GM12878 (cell line): ENCODE results near the gene CAMTA2. TPM values are rescaled to one million over a fixed set of nuclear protein-coding genes. Genes with fewer than 3 reads are reported as not detected.
A peak's percentile ranks its signal among the peaks of the same experiment; 100 is the strongest.

Source experiments
- ATAC-seq: fragments of 200-7000 bp; cut with Tn5 transposase; 3 replicates; pipeline ENCODE4 v1.9.1; 2020; ENCODE audit warnings: mild to moderate bottlenecking, moderate library complexity
- BruUV-seq: library from RNA; stranded (reverse); fragments of 400-500 nt; replicated peaks from 2 replicates; lab custom pipeline; 2021; lab: Mats Ljungman, UMichigan
- CTCF ChIA-PET: fragments of 300-600 bp; sonication (Branson Sonifier 250); formaldehyde crosslinking; extraction: SDS; loops from one replicate; lab custom pipeline; 2021; ENCODE audit warnings: inconsistent platforms; lab: Yijun Ruan, JAX
- POLR2A ChIA-PET: fragments of 350-600 bp; formaldehyde crosslinking; extraction: SDS; loops from one replicate; lab custom pipeline; 2021; ENCODE audit warnings: inconsistent platforms; lab: Charles Lee
- RAD21 ChIA-PET: fragments of 300-600 bp; sonication (Branson Sonifier 250); formaldehyde crosslinking; loops from one replicate; lab custom pipeline; 2023; ENCODE audit warnings: antibody characterized with exemption; ENCODE audit not compliant: unreplicated experiment; lab: Charles Lee
- SMC1A ChIA-PET: fragments of 300-600 bp; sonication (Branson Sonifier 250); formaldehyde crosslinking; loops from one replicate; lab custom pipeline; 2023; ENCODE audit not compliant: unreplicated experiment, uncharacterized antibody; lab: Charles Lee
- DNase-seq: peaks from one replicate; pipeline ENCODE4 v3.0.0-alpha.2; 2011; ENCODE audit warnings: low read depth, low spot score
- FAIRE-seq: peaks from 3 replicates; lab custom pipeline; 2011; peaks lifted over from hg19 to GRCh38; lab: Jason Lieb, UNC
- H2AFZ ChIP-seq: 2 replicates; pipeline ENCODE4 v1.6.0; 2011; ENCODE audit warnings: low read depth, low read length, control low read depth; ENCODE audit not compliant: control insufficient read depth
- H3K27ac ChIP-seq: 2 replicates; pipeline ENCODE4 v1.5.1; 2011; ENCODE audit warnings: control low read depth; ENCODE audit not compliant: control insufficient read depth, insufficient read depth
- H3K27me3 ChIP-seq, 2 experiments: replicated peaks in 1 of 2; 2 replicates each; pipeline versions ENCODE4 v1.6.0 to v1.6.1; 2011; ENCODE audit warnings: low read length in 1 of 2; ENCODE audit not compliant: control insufficient read depth in 2 of 2, insufficient read depth in 2 of 2
- H3K36me3 ChIP-seq, 2 experiments: 2 replicates each; pipeline ENCODE4 v1.5.1; 2011; ENCODE audit warnings: low read length in 1 of 2; ENCODE audit not compliant: control insufficient read depth in 2 of 2, insufficient read depth in 2 of 2
- H3K4me1 ChIP-seq: 2 replicates; pipeline ENCODE4 v1.6.1; 2011; ENCODE audit warnings: mild to moderate bottlenecking, low read length, moderate library complexity, mixed read lengths; ENCODE audit not compliant: control insufficient read depth, insufficient read depth
- H3K4me2 ChIP-seq: 2 replicates; pipeline ENCODE4 v1.6.0; 2011; ENCODE audit warnings: control low read depth; ENCODE audit not compliant: control insufficient read depth, insufficient read depth
- H3K4me3 ChIP-seq: fragments of 200-600 bp; sonication (generic); 2 replicates; pipeline ENCODE4 v1.5.1; 2016
- H3K79me2 ChIP-seq: 2 replicates; pipeline ENCODE4 v1.6.0; 2011; ENCODE audit warnings: low read length; ENCODE audit not compliant: control insufficient read depth, insufficient read depth
- H3K9ac ChIP-seq: 2 replicates; pipeline ENCODE4 v1.8.0; 2011; ENCODE audit warnings: low read length, control low read depth, mixed read lengths; ENCODE audit not compliant: control insufficient read depth, insufficient read depth
- H3K9me3 ChIP-seq: replicated peaks from 3 replicates; pipeline ENCODE4 v1.5.1; 2011; ENCODE audit warnings: mild to moderate bottlenecking, low read length; ENCODE audit not compliant: control insufficient read depth, insufficient read depth
- H4K20me1 ChIP-seq: 2 replicates; pipeline ENCODE4 v1.6.0; 2011; ENCODE audit not compliant: control insufficient read depth, insufficient read depth
- BMI1 ChIP-seq: fragments of 450-650 bp; IDR thresholded peaks from 2 replicates; pipeline ENCODE4 v1.6.1; 2016; ENCODE audit warnings: mild to moderate bottlenecking, moderate library complexity, borderline replicate concordance
- FOXM1 ChIP-seq: IDR thresholded peaks from 2 replicates; pipeline ENCODE4 v1.6.1; 2012; ENCODE audit warnings: low read depth, mild to moderate bottlenecking, inconsistent platforms, low read length, moderate library complexity
- GABPA ChIP-seq: IDR thresholded peaks from 2 replicates; pipeline ENCODE4 v1.6.1; 2014; ENCODE audit warnings: antibody characterized with exemption, low read depth, mild to moderate bottlenecking, inconsistent platforms
- LARP7 ChIP-seq: fragments of 450-650 bp; IDR thresholded peaks from 2 replicates; pipeline ENCODE4 v1.6.1; 2017; ENCODE audit warnings: mild to moderate bottlenecking
- MEF2B ChIP-seq: fragments of 450-650 bp; IDR thresholded peaks from 2 replicates; pipeline ENCODE4 v1.6.1; 2018; ENCODE audit warnings: mild to moderate bottlenecking, moderate library complexity; ENCODE audit not compliant: partially characterized antibody, poor library complexity, severe bottlenecking
- MYB ChIP-seq: fragments of 150-350 bp; IDR thresholded peaks from 2 replicates; pipeline ENCODE4 v1.6.1; 2014; ENCODE audit warnings: mild to moderate bottlenecking, low read depth, low read length, borderline replicate concordance
- PAX5 ChIP-seq: IDR thresholded peaks from 2 replicates; pipeline ENCODE4 v1.6.1; 2011; ENCODE audit warnings: low read depth, low read length, borderline replicate concordance
- PRDM15 ChIP-seq: fragments of 450-650 bp; formaldehyde crosslinking; IDR thresholded peaks from 2 replicates; pipeline ENCODE4 v1.4.0; 2020; ENCODE audit warnings: mild to moderate bottlenecking, moderate library complexity
- RB1 ChIP-seq: fragments of 450-650 bp; formaldehyde crosslinking; IDR thresholded peaks from 2 replicates; pipeline ENCODE4 v1.6.1; 2017; ENCODE audit warnings: mild to moderate bottlenecking, borderline replicate concordance
- RCOR1 ChIP-seq: conservative IDR thresholded peaks from 2 replicates; pipeline ENCODE4 v1.6.1; 2012; ENCODE audit warnings: low read depth, low read length, improper control_type of control experiment
- SMAD5 ChIP-seq: IDR thresholded peaks from 2 replicates; pipeline ENCODE4 v1.6.1; 2016; ENCODE audit warnings: antibody characterized with exemption, low read depth
- STAT3 ChIP-seq: IDR thresholded peaks from 2 replicates; pipeline ENCODE4 v1.6.1; 2011; ENCODE audit warnings: low read depth, low read length, improper control_type of control experiment
- ZBTB40 ChIP-seq: fragments of 450-650 bp; IDR thresholded peaks from 2 replicates; pipeline ENCODE4 v1.6.1; 2016; ENCODE audit warnings: mild to moderate bottlenecking, moderate library complexity, borderline replicate concordance
- ZNF207 ChIP-seq: fragments of 450-650 bp; IDR thresholded peaks from 2 replicates; pipeline ENCODE4 v1.6.1; 2014; ENCODE audit warnings: antibody characterized with exemption, mild to moderate bottlenecking, borderline replicate concordance
- ZSCAN29 ChIP-seq: fragments of 450-650 bp; IDR thresholded peaks from 2 replicates; pipeline ENCODE4 v1.6.1; 2017; ENCODE audit warnings: mild to moderate bottlenecking, moderate library complexity
- WGBS: methylation state at CpG from one replicate; pipeline ENCODE4 v1.1.6; 2016; ENCODE audit warnings: low lambda C conversion rate; ENCODE audit not compliant: insufficient replicate concordance, insufficient coverage; ENCODE audit errors: missing lambda C conversion rate; 5-methylcytosine and 5-hydroxymethylcytosine counted together
- in situ Hi-C: fragments of 300-500 bp; cut with MboI; formaldehyde crosslinking; loops from 9 replicates; pipeline ENCODE4 v1.14.3; 2018; ENCODE audit warnings: mixed read lengths
- intact Hi-C: fragments of 100-400 bp; cut with micrococcal nuclease; formaldehyde crosslinking; loops from one replicate; pipeline ENCODE4 v1.14.2; 2022; ENCODE audit not compliant: unreplicated experiment
- polyA plus RNA-seq, 11 experiments: library from polyadenylated mRNA; depleted of rRNA in 4 of 11; unstranded in 6 of 11; stranded (reverse) in 5 of 11; fragments of >200 nt; fragmentation: Nextera tagmentation in 4 of 11; fragmentation: Illumina TruSeq in 1 of 11; extraction: Ambion mirVana in 4 of 11; extraction: Trizol in 1 of 11; gene quantifications; 1 replicate in 1 of 11; 2 replicates in 10 of 11; pipeline versions ENCODE4 v1.2.1 to v1.2.3, GENCODE V29; 2011 to 2016; ENCODE audit warnings: inconsistent platforms in 2 of 11, missing spikeins in 2 of 11, low read depth in 1 of 11
- total RNA-seq, 4 experiments: library from RNA; depleted of rRNA in 3 of 4; stranded (reverse); fragments of >200 nt in 3 of 4; fragmentation: Illumina TruSeq in 1 of 4; extraction: Trizol in 1 of 4; gene quantifications; 2 replicates each; pipeline versions ENCODE4 v1.2.1 to v1.2.3, GENCODE V29; 2013 to 2021

CAMTA2 gene
- total and polyA plus RNA-seq, 10 of the 15 experiments (the other 5 are each of a cell fraction or from before 2014, with no cell fraction given), result 0.42 to 29.3 (median 11.2) TPM

- ChIA-PET POLR2A (interaction anchor here (0.6 to 17.5 kb wide), 18 partner anchors 9 to 1503 kb away, joined by 3 to 272 read pairs (median 4); partner anchors contain the start of genes CAMTA2, DERL2, ENO3 and INCA1), SMC1A (interaction anchor here (0.7 to 4.5 kb wide), 14 partner anchors 12 to 316 kb away, joined by 3 to 38 read pairs (median 4); partner anchors contain the start of genes CAMTA2, CHRNE, ENO3 and SPAG7), CTCF (interaction anchor here (1.1 to 3.5 kb wide), 10 partner anchors 11 to 207 kb away, joined by 3 to 28 read pairs (median 4); partner anchors contain the start of genes C17orf107, CHRNE, ENO3 and SPAG7), RAD21 (interaction anchor here (0.8 to 2.8 kb wide), 11 partner anchors 8 to 384 kb away, joined by 3 to 31 read pairs (median 6); partner anchors contain the start of genes ARRB2, CHRNE, ENO3 and INCA1)
- in situ Hi-C loops, result no loop called here
- DNase-seq, result peak; percentile 100
- peak; percentile 98 for FAIRE-seq
- H3K4me3 ChIP-seq, result peak within 1 kb of the TSS; percentile 92
- peaks cover 12 to 25% of the 10 kb centered on the region in 2 experiments for H3K36me3 ChIP-seq
- H3K4me1 ChIP-seq, result peaks cover 41% of the 10 kb centered on the region
- no TSS peak for BruUV-seq
- H3K27ac ChIP-seq, result peak within 1 kb of the TSS; percentile 97
- H3K4me2 ChIP-seq, result peak within 1 kb of the TSS; percentile 98
- H2AFZ ChIP-seq, result peak within 1 kb of the TSS; percentile 77
- H3K27me3 ChIP-seq, result no peaks in the 10 kb centered on the region
- H4K20me1 ChIP-seq, result no peaks in the 10 kb centered on the region; the same call in 1 of the 2 replicates
- peak; percentile 83 for ATAC-seq
- intact Hi-C loops, result loop anchor here (5.0 kb wide), 1 partner anchor 297 kb away; no protein-coding TSS in a partner anchor
- under 1% methylated on average over 66 of the region's 72 CpGs for WGBS
- H3K9ac ChIP-seq, result peak within 1 kb of the TSS; percentile 98
- H3K9me3 ChIP-seq, result no peaks in the 10 kb centered on the region
- H3K79me2 ChIP-seq, result peaks cover 67% of the 10 kb centered on the region
- TF ChIP-seq RCOR1 (peak; percentile 100), FOXM1 (no peak), SMAD5 (peak; percentile 84; the same call in 1 of the 2 replicates), MYB (no peak), GABPA (no peak), RB1 (peak; percentile 88), ZBTB40 (peak; percentile 90; the same call in 1 of the 2 replicates), MEF2B (peak; percentile 8), BMI1 (no peak), LARP7 (peak; percentile 94), PAX5 (0 out of 2 replicates have a peak, but pooled peaks have one; percentile 34), PRDM15 (no peak), ZNF207 (peak; percentile 70), STAT3 (no peak), ZSCAN29 (0 out of 2 replicates have a peak, but pooled peaks have one; percentile 52)
Measured at GRCh38 chr17:4939796-4940554, 47.5 kb downstream of the CAMTA2 start, which contains the start of the genes RNF167 and SLC25A11. RNF167 (plus strand) TSS chr17:4940268; CDS start chr17:4940910, 642 bp downstream. SLC25A11 (minus strand) TSS chr17:4940046; CDS start chr17:4939910, 136 bp downstream.
